Urinary bladder (tissue), 4 donors: ENCODE results near the gene ZNF45. TPM values are rescaled to one million over a fixed set of nuclear protein-coding genes. Genes with fewer than 3 reads are reported as not detected.

Experiments used
- DNase-seq: peaks from one replicate; pipeline ENCODE4 v3.0.0-alpha.2; 2015; ENCODE audit errors: extremely low spot score
- H3K27ac ChIP-seq: one replicate; pipeline ENCODE4 v1.5.1; 2013; ENCODE audit warnings: low read depth, mild to moderate bottlenecking, moderate library complexity
- H3K36me3 ChIP-seq: one replicate; pipeline ENCODE4 v1.6.1; 2013; ENCODE audit warnings: mild to moderate bottlenecking, moderate library complexity; ENCODE audit not compliant: insufficient read depth
- H3K4me1 ChIP-seq: one replicate; pipeline ENCODE4 v1.6.1; 2013; ENCODE audit warnings: mild to moderate bottlenecking, moderate library complexity; ENCODE audit not compliant: insufficient read depth
- H3K4me3 ChIP-seq: one replicate; pipeline ENCODE4 v1.5.1; 2013; ENCODE audit warnings: low read depth, low read length
- WGBS: extraction: QIAGEN DNeasy Blood & Tissue Kit; methylation state at CpG from one replicate; pipeline ENCODE4 v1.1.7; 2013; 5-methylcytosine and 5-hydroxymethylcytosine counted together
- polyA plus RNA-seq: library from polyadenylated mRNA; stranded (reverse); fragments of 200-250 nt; gene quantifications from one replicate; pipeline ENCODE4 v1.2.3, GENCODE V29; 2013
- total RNA-seq: library from RNA; depleted of rRNA; stranded (reverse); fragments of >200 nt; gene quantifications from one replicate; pipeline ENCODE4 v1.2.3, GENCODE V29; 2014
- donor health status: healthy with polysubstance abuse.
- donor health status: healthy.

The ZNF45 gene
- total and polyA plus RNA-seq, 2 donors = 7.3 to 33.1 TPM

GRCh38 chr19:43940719-43941118 lies 5.6 kb upstream of the ZNF45 start:
- 76% methylated on average over 4 of the region's 4 CpGs for WGBS
- Histone ChIP-seq H3K4me1 (no peaks in the 10 kb centered on the region), H3K36me3 (no peaks in the 10 kb centered on the region), H3K27ac (no peak overlapping the region), H3K4me3 (no peak overlapping the region)
- no peak for DNase-seq

- Histone ChIP-seq H3K4me3 (no peak overlapping the region), H3K27ac (no peak overlapping the region), H3K36me3 (no peaks in the 10 kb centered on the region), H3K4me1 (no peaks in the 10 kb centered on the region)
- DNase-seq = no peak
- WGBS = 73% methylated on average over 3 of the region's 3 CpGs
Observed at GRCh38 chr19:43939557-43940260, 4.6 kb upstream of the ZNF45 start.

DNA sequence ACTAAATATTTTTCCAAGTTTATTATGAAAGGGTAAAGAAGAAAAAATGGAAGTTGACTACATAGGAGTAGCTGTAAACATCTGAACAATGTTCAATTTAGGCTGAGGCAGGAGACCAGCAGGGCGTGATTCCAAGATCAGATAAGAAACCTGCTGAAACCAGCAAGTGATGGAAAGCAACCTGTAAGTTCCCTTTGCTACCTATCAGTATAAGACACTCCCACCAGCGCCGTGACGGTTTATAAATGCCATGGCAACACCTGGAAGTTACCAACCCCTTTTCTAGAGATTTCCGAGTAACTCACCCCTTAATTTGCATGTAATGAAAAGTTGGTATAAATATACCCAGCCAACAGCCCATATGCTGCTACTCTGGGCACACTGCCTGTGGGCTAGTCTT lies 1.1 kb upstream of the ZNF45 start:
- Histone ChIP-seq H3K36me3 (no peaks in the 10 kb centered on the region), H3K27ac (no peak overlapping the region), H3K4me1 (no peaks in the 10 kb centered on the region), H3K4me3 (no peak overlapping the region)
- 66% methylated on average over 5 of the region's 5 CpGs for WGBS
- DNase-seq = peak; percentile 6

- WGBS = 9% methylated on average over 15 of the region's 15 CpGs
- DNase-seq = no peak
- H3K4me1 ChIP-seq = no peaks in the 10 kb centered on the region
- peak overlapping the region; percentile 68 for H3K27ac ChIP-seq
- peak overlapping the region; percentile 63 for H3K4me3 ChIP-seq
- peaks cover 2% of the 10 kb centered on the region for H3K36me3 ChIP-seq
Observed at GRCh38 chr19:43934055-43934984, 762 bp downstream of the ZNF45 start.

DNA sequence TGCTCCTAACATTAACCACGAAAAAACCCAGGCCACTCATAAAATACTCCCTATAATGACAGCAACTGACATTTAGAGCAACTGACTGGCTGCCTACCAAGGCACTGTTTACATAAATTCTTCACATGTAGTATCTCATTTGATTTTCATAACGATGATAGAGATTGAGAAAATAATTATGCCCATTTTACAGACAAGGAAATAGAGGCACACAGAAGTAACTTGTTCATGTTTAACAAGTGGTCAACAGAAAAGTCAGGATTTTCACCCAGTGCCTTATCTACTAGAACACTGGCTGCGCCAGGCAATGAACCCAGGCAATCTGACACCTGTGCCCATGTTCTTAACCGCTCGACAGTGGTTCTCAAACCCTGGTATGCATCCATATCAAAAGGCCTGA lies 6.3 kb downstream of the ZNF45 start:
- 88% methylated on average over 5 of the region's 5 CpGs for WGBS
- no peak for DNase-seq
- H3K36me3 ChIP-seq = peaks cover 27% of the 10 kb centered on the region
- no peak overlapping the region for H3K27ac ChIP-seq
- H3K4me3 ChIP-seq = no peak overlapping the region
- H3K4me1 ChIP-seq = no peaks in the 10 kb centered on the region

DNA sequence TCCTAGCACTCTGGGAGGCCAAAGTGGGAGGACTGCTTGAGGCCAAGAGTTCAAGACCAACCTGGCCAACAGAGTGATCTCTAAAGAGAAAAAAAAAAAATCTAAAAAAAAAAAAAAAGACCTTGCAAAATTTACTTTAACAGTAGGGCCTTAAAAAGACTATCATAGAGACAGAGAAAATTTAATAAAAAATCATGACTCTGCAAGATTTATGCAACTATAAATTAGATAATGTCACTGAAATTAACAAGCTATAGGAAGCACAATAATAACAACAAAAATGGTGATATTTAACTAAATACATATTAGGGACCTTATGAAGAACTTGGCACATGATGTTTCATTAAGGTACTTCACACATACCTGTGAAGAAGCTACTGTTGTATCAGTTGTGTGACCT lies 11.2 kb downstream of the ZNF45 start:
- no peak for DNase-seq
- H3K4me1 ChIP-seq = no peaks in the 10 kb centered on the region
- peaks cover 37% of the 10 kb centered on the region for H3K36me3 ChIP-seq
- H3K4me3 ChIP-seq = no peak overlapping the region
- no peak overlapping the region for H3K27ac ChIP-seq

DNA sequence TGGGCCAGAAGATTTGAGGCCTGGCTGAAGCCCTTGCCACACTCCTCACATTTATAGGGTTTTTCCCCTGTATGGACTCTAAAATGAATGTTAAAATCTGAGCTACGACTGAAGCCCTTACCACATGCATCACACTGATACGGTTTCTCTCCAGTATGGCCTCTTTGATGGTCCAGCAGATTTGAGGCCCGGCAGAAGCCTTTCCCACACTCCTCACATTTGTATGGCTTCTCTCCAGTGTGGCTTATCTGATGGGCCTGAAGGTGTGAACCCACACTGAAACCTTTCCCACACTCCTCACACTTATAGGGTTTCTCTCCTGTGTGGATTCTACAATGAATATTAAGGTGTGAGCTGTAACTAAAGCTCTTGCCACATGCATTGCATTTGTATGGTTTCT lies 21.0 kb downstream of the ZNF45 start:
- Histone ChIP-seq H3K4me1 (no peaks in the 10 kb centered on the region), H3K4me3 (no peak overlapping the region), H3K36me3 (peaks cover 29% of the 10 kb centered on the region), H3K27ac (no peak overlapping the region)
- DNase-seq = no peak
- WGBS = 82% methylated on average over 3 of the region's 3 CpGs

- Histone ChIP-seq H3K4me3 (no peak overlapping the region), H3K27ac (no peak overlapping the region), H3K36me3 (peaks cover 26% of the 10 kb centered on the region), H3K4me1 (no peaks in the 10 kb centered on the region)
- 96% methylated on average over 7 of the region's 7 CpGs for WGBS
- DNase-seq = no peak
Observed at GRCh38 chr19:43913383-43913782, 21.7 kb downstream of the ZNF45 start.

DNA sequence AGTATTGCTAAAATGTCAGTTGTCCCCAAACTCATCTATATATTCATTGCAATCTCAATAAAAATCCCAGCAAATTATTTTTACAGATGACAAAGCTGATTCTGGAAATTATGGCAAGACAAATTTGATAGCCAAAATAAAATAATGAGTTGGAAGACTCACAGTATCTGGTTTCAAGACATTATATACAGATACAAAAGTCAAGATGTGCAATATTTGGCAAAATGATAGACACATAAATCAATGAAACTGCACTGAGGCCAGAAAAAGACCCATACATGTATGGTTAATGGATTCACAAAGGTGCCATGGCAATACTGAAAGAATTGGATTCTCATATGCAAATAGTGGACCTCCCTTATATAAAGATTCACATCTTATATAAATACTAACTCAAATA lies 24.2 kb downstream of the ZNF45 start:
- H3K27ac ChIP-seq = no peak overlapping the region
- DNase-seq = no peak
- peaks cover 14% of the 10 kb centered on the region for H3K36me3 ChIP-seq
- no peaks in the 10 kb centered on the region for H3K4me1 ChIP-seq
- H3K4me3 ChIP-seq = no peak overlapping the region

DNA sequence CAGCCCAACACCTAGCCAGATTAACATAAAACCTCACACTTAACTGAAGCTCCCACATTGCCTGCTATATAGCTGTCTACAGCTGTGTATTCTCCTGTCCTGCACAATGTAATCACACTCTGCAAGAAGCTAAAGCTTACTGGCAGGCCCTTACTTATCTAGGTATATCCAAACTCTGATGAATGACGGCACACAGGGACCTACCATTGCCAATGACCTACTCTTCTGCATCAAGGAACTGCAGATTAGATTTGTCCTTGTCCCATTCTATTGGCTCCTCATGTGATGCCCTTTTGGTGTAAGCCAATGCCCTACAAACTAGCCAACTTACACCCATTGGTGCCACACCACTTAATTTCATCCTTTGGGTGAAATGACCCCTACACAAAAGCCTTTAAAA lies 26.4 kb downstream of the ZNF45 start:
- no peak for DNase-seq
- no peak overlapping the region for H3K4me3 ChIP-seq
- no peak overlapping the region for H3K27ac ChIP-seq
- peaks cover 1% of the 10 kb centered on the region for H3K36me3 ChIP-seq
- 100% methylated on average over 1 of the region's 1 CpG for WGBS
- H3K4me1 ChIP-seq = no peaks in the 10 kb centered on the region

DNA sequence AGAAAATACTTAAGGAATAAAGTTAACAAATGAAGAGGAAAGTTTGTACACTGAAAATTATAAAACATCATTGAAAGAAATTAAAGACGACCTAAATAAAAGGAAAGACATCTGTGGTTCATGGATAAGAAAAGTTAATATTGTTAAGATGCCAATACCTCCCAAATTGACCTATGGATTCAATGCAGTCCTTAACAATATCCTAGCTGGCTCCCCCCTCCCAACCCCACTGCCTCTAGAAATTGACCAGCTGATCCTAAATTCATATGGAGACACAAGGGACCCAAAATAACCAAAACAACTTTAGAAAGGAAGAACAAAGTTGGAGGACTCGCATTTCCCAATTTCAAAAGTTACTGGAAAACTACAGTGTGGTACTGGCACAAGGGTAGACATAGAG lies 28.3 kb downstream of the ZNF45 start:
- H3K27ac ChIP-seq = no peak overlapping the region
- no peaks in the 10 kb centered on the region for H3K4me1 ChIP-seq
- 94% methylated on average over 2 of the region's 2 CpGs for WGBS

DNA sequence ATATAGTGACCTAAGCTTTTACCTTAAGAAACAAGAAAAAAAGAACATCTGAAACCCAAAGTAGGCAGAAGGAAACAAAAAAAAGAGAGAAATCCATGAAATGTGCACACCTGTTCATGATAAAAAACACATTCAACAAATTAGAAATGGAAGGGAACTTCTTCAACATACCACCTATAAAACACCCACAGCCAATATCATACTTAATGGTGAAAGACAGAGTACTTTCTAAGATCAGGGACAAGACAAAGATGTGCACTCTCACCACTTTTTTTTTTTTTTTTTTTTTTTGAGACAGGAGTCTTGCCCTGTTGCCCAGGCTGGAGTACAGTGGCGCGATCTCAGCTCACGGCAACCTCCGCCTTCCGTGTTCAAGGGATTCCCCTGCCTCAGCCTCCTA lies 29.2 kb downstream of the ZNF45 start:
- 98% methylated on average over 5 of the region's 5 CpGs for WGBS
- no peak for DNase-seq

More for the DNA sequence above, 28.3 kb downstream of the ZNF45 start:
- H3K36me3 ChIP-seq = peaks cover 1% of the 10 kb centered on the region
- no peak for DNase-seq
- no peak overlapping the region for H3K4me3 ChIP-seq

GRCh38 chr19:43902399-43902798 lies 32.7 kb downstream of the ZNF45 start:
- no peaks in the 10 kb centered on the region for H3K4me1 ChIP-seq
- no peaks in the 10 kb centered on the region for H3K36me3 ChIP-seq
- DNase-seq = no peak
- peak overlapping the region; percentile 35 for H3K4me3 ChIP-seq
- WGBS = 95% methylated on average over 4 of the region's 4 CpGs
- H3K27ac ChIP-seq = no peak overlapping the region

More for the DNA sequence above, 29.2 kb downstream of the ZNF45 start:
- peaks cover 1% of the 10 kb centered on the region for H3K36me3 ChIP-seq
- H3K27ac ChIP-seq = no peak overlapping the region
- no peaks in the 10 kb centered on the region for H3K4me1 ChIP-seq
- H3K4me3 ChIP-seq = no peak overlapping the region
